Stimulated activated CD8-positive, alpha-beta memory T cell treated with anti-CD3 and anti-CD28 coated beads, Interleukin-4, amount 100 ng/mL, for 4 hours (primary cell): ENCODE results near the gene ANKRD31.

Experiments used
- DNase-seq, 2 donors: peaks; one replicate each; pipeline ENCODE4 v3.0.0-alpha.2; 2020; ENCODE audit warnings: low read depth in 2 of 2, low spot score in 1 of 2

ANKRD31 gene

DNA sequence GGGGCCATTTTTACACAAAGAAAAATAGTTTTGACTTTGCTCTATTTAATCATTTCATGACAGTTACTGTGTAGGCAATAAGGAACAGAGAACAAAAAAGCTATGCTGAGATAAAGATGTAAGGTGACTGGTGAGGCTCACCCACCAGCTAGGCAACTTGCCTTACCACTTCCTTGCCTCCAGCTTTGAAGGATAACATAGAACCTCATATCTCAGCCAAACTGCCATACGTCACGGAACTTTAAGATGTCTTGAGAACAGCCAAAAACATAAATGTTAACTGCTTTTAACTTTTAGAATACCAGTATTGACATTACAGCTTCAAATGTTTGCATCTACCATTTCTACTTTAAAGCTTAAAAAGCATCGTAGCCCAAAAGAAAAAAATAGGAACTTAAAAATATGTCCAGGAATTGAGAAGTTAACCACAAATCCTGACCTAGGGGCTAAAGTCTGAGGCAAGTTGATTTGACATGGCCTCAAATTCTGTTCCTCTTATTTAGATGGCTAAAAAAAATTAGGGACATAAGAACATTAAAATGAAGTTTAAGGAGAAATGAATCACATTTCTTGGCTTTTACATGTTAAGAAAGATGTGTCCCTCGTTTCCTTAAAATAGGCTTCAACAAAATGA is 176.6 kb downstream of the ANKRD31 start:
- DNase-seq = no peak

- DNase-seq = no peak
Measured at GRCh38 chr5:75058986-75059535, 177.6 kb downstream of the ANKRD31 start.

- DNase-seq = no peak
Measured at GRCh38 chr5:75057561-75057960, 179.1 kb downstream of the ANKRD31 start.

GRCh38 chr5:75055727-75056144 is 180.9 kb downstream of the ANKRD31 start:
- no peak for DNase-seq

DNA sequence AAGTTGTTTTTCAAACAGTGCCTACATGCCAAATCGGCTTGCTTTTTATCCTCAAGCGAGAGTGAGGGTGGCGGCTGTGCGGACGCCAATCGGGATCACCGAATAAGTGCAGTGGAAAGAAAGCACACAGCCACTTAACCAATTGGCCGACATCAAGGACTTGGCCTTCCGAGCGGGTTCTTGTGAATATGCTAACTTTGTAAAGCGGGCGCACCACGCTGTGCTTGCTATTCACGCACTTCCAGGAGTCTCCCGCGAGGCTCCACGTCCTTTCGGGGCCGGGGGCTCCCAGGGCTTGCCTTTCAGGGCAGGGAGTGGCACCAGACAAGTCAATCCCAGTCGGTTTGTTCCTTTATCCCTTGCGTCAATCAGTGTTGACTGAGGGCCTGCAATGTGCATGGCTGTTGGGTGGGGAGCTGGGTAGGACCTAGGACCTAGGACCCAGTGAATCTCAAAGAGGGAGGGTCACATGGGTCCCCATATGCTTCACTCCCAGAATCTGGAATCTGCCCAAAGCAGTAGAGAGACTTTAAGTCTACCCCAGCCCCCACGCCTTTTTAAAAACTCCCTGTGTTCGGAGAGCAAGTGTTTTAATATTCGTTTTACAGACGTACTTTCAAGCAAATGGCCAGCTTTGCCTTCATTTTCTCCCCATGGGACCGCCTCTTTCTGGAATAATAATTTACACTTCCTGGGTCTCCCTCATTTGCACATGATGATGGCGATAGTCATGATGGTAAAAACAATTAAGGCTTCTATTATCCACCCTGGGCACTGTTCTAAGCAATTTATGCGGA is 182.3 kb downstream of the ANKRD31 start:
- DNase-seq = no peak

DNA sequence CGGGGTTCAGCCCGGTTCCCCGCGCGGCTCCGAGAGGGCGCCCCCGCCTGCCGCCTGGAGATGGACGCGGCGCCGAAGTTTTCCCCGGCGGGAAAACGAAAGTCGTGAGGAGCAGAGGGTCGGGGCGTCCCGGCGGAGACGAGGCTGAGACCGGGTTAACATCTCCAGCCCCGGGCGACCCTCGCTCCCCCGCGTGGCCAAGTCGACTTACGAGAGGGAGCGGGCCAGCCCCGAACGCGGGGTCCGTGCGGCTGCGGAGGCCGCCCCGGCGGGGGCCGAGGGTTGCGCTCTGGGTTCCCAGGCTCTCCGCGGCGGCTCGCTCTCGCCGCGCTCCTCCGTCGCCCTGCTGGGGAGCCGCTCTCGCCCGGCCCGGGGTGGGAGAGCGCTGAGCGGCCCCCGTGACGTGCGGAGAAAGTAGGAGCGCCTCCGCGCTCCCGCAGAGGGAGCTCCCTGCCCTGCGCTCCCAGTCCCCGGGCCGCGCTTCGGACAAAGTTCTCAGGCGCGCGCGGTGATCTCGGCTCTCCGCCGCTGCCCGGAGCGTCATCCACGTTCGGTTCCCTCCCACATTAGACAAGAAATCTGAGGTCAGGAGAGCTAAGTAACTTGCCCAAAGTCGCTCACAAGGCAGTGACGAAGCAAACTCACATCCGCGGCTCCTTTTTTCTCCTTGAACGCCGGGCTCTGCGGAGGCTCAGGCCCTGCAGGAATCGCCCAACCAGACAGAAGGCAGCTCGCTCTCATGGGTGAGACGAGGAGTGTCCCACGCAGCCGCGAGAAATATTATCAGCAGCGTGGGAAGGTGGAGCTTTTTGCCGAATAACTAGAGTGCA is 183.2 kb downstream of the ANKRD31 start:
- peak in 1 of 2 donors; percentile 16 for DNase-seq

GRCh38 chr5:75053054-75053303 is 183.7 kb downstream of the ANKRD31 start:
- no peak for DNase-seq

DNA sequence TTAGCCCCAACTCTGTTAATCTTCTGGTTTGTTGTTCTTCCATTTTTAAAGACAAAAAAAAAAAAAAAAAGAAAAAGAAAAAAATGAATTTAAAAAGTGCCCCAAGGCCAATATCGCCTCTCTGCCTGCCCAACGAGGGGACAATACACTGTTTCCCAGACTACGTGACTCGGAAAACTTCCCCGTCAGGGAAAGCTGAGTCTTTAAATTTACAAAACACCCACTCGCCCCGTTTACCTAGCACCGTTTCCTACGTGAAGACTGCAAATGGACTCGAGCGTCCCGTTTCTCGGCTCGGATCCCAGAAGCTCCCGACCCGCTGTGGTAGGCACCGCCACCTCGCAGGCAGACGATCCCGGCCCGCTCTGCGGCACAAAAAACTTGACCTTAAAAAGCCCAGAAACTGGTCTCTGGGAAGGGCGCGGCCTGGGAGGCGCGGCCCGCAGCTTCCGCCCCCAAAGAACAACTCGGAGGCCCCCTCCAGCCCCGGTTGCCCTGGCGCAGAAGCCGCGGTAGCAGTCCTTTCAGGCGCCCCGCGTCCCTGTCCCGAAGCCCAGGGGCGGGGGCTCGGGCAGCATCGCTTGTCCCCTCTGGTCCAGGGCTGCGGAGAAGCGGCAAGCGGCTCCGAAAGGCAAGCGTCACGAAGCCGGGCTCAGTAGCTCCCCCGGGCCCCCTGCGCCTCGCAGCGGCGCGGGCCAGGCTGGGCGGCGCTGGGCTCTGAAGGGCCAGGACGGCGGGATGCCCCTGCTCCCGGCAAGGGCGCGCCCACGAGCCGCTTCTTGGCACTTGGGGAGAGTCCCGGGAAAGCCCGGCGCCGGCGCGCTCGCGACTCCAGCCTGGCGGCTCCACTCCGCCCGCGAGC is 184.3 kb downstream of the ANKRD31 start, which contains the start of gene GCNT4:
TSS of gene GCNT4 (minus strand) at position 367 of the 862 bp plus-strand sequence. CDS start 22,521 bp downstream, outside the sequence.
- DNase-seq = no peak

- no peak for DNase-seq
Measured at GRCh38 chr5:75051217-75051751, 185.4 kb downstream of the ANKRD31 start.

GRCh38 chr5:75050415-75050814 is 186.3 kb downstream of the ANKRD31 start:
- no peak for DNase-seq

GRCh38 chr5:75049456-75050351 is 187.0 kb downstream of the ANKRD31 start:
- peak in 1 of 2 donors; percentile 24 for DNase-seq

DNA sequence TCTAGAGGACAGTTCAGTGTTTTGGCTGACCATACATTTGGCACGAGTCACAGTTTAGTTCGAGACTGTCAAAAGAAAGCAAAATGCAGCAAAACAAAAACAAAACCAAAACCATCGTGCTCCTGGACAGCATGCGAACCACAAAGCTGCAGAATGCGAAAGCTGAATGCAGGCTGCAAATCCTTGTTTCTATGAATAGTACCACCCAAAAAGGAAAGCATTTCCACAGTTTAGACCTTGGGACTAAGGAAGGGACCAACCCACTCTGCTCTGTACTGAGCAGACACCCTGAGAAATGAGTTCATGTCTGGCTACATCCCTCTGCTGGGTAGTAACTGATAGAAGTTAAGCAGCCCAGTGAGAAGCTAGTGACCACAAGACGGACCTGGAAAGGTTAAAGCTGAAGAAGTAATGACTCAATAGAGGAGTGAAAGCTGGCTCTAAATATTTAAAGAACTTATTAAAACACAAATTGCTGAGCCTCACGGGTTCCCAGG is 188.2 kb downstream of the ANKRD31 start:
- no peak for DNase-seq

GRCh38 chr5:75047356-75047755 is 189.3 kb downstream of the ANKRD31 start:
- no peak for DNase-seq

DNA sequence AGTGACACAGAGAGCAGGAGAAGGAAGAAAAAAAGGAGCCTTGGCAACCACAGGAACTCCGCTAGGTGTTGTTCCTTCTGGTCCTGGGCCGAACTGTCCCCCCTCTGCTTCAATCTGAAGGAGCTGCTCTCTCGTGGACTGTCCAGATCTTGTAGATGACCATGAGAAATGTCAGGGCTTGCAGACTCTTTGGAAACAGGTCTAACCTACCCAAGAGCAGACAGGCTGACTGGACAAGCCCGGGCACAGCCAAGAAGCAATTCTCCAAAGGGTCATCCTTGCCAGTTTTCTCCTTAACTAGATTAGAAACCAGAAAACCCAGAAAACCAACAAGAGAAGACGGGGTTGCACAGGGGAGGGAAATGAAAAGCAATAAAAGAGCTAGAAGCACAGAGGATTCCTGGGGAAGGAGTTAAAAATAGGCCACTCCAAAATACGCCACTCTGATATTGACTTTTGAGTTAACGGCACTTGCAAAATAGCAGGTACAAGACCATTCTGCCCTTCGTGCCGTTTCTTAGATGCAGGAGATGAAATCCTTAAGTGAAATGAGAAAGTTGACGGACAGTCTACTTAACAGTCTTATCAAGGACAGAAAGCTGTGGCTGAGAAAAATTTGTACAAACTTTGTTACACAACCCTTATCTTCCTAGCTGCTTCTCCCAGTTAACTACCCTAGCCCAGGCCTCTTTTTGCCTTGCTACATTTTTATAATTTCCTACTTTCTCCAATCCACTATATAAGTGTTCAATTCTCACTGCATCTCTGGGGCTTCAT is 190.1 kb downstream of the ANKRD31 start:
- DNase-seq = no peak

- DNase-seq = no peak
Measured at GRCh38 chr5:75045071-75045470, 191.6 kb downstream of the ANKRD31 start.

DNA sequence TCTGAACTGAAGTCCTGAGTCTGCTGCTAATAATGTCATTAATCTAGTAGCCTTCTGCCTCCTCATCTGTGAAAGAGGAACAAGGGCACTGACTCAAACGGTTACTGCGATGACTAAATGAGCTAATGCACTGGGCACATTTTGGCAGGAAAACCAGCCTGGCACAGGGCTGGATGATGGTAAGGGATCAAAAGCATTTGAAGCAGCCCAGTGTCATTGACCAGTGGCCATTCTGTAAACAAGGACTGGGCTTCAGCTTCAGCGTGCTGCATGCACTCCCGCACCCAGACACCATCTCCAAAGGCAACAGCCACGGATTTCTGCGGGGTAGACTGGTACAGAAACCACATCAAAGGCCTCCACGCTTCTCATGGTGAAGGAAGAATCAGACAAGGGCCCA is 192.3 kb downstream of the ANKRD31 start:
- no peak for DNase-seq

DNA sequence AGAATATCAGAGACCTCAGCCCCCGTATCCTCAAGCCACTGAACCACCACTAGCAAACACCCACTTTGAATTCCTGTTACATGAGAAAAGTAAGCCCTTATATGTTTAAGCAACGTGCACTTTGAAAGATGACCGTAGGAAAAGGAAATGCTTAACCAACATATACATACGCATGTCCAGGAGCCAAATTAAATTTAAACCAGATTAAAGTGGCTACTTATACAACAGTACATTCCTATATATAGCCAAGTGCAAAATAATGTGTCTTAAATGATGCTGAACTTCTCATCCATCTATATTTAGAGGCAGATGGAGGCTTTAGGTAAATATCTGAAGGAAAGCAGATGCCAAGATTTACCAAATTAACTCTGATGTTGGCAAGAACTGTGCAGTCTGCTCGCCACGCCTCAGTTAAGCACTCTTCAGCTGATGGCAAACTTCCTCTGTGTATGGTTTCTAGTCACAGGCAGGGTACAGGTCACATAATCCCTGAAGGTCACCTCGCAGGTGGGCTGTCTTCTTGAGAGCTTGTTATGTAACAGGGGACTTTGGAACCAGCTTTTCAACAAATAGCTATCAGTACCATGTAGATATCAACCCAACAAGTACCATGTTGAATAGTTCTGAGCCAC is 192.9 kb downstream of the ANKRD31 start:
- no peak for DNase-seq

DNA sequence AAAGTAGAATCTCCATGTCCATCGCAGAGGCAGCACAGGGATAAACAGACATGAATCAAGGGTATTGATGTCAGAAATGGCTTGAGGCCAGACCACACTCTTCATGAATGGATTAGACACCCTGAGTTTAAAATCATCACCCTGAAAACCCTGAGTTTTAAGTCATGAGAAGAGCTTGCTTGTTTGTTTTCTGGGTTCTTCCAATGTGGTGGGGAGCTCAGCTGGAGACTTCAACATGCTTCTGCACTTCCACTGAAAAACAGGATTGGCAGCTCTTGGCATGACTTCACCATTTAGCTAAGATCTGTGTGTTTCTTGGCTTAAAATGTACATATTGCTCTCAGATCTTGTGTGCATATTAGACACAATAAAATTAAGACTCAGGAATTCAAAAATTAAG is 194.2 kb downstream of the ANKRD31 start:
- no peak for DNase-seq
